ENCODE measurements around the gene FAM25A. TPM values are rescaled to one million over a fixed set of nuclear protein-coding genes. Genes with fewer than 3 reads are reported as not detected.
A peak's percentile ranks its signal among the peaks of the same experiment; 100 is the strongest.
"Not testable (repeated sequence)": the region's sequence is repeated elsewhere in the genome, so short reads cannot be mapped to it uniquely, and the experiment has no call there.

FAM25A gene
- not detected for total RNA-seq

DNA sequence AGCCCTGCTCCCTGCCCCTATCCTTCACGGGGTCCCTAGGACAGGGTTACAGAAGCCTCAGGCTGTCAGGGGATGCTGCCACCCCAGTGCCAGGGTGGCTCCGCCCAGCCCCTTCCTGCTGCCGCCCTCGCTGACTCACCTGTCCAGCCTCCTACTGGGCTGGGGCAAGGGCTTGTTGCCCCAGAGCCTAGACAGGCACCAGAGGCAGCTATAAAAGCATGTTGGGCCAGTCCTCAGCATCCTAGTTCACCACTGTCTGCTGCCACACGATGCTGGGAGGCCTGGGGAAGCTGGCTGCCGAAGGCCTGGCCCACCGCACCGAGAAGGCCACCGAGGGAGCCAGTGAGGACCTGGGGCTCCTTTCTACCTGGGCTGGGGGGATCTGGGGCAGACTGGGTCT lies at the start of gene FAM25A:
Gene FAM25A, plus strand, starts transcription at position 239 of the 400 bp plus-strand sequence. Its CDS starts 31 bp downstream, at position 270.
- ATAC-seq (ENCODE audit: insufficient number of reproducible peaks, low FRiP score, low read depth) = not testable (repeated sequence)

DNA sequence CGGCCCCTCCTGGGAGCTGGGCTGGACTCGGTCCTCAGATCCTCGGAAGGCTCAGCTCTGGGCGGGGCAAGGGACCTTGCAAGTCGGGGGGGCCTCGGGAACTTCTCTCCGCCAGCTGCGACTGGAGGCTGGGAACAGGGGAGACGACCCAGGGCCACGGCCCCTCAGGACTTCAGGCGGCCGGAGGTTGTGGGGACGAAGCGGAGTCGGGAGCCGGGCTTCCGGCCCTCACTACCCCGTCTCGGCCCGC lies 49.2 kb upstream of the FAM25A start:
- TF ChIP-seq, protein P1, sequence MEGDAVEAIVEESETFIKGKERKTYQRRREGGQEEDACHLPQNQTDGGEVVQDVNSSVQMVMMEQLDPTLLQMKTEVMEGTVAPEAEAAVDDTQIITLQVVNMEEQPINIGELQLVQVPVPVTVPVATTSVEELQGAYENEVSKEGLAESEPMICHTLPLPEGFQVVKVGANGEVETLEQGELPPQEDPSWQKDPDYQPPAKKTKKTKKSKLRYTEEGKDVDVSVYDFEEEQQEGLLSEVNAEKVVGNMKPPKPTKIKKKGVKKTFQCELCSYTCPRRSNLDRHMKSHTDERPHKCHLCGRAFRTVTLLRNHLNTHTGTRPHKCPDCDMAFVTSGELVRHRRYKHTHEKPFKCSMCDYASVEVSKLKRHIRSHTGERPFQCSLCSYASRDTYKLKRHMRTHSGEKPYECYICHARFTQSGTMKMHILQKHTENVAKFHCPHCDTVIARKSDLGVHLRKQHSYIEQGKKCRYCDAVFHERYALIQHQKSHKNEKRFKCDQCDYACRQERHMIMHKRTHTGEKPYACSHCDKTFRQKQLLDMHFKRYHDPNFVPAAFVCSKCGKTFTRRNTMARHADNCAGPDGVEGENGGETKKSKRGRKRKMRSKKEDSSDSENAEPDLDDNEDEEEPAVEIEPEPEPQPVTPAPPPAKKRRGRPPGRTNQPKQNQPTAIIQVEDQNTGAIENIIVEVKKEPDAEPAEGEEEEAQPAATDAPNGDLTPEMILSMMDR (IDR thresholded peaks at IDR 0.05) = no peak
- ATAC-seq (ENCODE audit: insufficient number of reproducible peaks, low FRiP score, low read depth) (peak; percentile 1), DNase-seq (ENCODE audit: low spot score) (no peak)
- Histone ChIP-seq H3K9me3 (no peaks in the 10 kb centered on the region), H3K4me1 (ENCODE audit: control insufficient read depth in 1 of 2, low read depth in 2 of 2) (peaks cover 21 to 52% of the 10 kb centered on the region in 2 donors), H3K36me3 (no peaks in the 10 kb centered on the region), H3K27ac (peak overlapping the region; percentile 100), H3K4me3 (peak overlapping the region; percentile 97), H3K27me3 (replicated peaks; ENCODE audit: insufficient read depth) (no peaks in the 10 kb centered on the region)

More for the DNA sequence above, at the start of gene FAM25A:
- not testable (repeated sequence) for H3K36me3 ChIP-seq; DNase-seq (ENCODE audit: low spot score); H3K4me1 ChIP-seq (ENCODE audit: control insufficient read depth in 1 of 2, low read depth in 2 of 2); H3K4me3 ChIP-seq; H3K9me3 ChIP-seq; H3K27ac ChIP-seq; H3K27me3 ChIP-seq (replicated peaks; ENCODE audit: insufficient read depth)

DNA sequence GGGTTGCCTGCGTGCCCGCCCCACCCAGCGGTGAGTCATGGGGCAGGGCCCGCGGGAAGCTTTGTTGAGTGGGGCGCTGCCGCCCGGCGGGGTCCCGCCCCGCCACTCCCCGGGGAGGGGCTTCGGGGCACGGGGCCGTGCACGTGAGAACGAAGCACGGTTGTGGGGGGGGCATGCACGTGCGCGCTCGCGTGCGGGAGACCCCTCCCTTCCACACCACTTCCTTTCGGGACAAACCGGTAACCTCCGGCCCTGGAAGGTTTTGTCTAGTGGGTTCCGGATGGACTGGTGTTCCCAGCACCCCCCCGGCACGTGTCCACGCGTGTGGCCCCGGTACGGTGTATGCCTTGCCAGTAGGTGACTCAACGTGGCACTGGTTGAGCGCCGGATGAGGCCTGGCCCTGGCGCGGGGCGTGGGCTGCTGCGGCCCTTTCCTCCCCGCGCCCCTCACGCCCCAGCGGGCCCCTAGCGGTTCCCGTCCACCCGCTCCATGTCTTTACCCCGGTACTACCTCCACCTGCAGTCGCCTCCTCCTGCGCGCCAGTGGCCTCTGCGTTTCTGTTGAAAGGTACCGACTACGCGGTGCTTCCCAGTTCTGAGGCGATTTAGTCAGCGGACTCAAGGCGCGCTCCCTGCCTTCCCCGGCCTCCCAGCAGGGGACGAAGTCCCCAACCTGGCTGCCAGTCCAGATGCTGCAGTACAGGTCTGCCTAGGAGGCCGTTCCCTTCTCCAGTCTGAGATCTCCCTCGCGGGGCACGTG lies 48.7 kb upstream of the FAM25A start:
- H3K9me3 ChIP-seq = no peaks in the 10 kb centered on the region
- no peaks in the 10 kb centered on the region for H3K27me3 ChIP-seq (replicated peaks; ENCODE audit: insufficient read depth)
- ATAC-seq (ENCODE audit: insufficient number of reproducible peaks, low FRiP score, low read depth) (peak; percentile 57), DNase-seq (ENCODE audit: low spot score) (no peak)
- H3K4me1 ChIP-seq (ENCODE audit: control insufficient read depth in 1 of 2, low read depth in 2 of 2) = peaks cover 21 to 47% of the 10 kb centered on the region in 2 donors
- no peaks in the 10 kb centered on the region for H3K36me3 ChIP-seq
- H3K4me3 ChIP-seq = peak overlapping the region; percentile 97
- H3K27ac ChIP-seq = peak overlapping the region; percentile 100
- TF ChIP-seq, protein P1 (IDR thresholded peaks at IDR 0.05) = peak; percentile 27

DNA sequence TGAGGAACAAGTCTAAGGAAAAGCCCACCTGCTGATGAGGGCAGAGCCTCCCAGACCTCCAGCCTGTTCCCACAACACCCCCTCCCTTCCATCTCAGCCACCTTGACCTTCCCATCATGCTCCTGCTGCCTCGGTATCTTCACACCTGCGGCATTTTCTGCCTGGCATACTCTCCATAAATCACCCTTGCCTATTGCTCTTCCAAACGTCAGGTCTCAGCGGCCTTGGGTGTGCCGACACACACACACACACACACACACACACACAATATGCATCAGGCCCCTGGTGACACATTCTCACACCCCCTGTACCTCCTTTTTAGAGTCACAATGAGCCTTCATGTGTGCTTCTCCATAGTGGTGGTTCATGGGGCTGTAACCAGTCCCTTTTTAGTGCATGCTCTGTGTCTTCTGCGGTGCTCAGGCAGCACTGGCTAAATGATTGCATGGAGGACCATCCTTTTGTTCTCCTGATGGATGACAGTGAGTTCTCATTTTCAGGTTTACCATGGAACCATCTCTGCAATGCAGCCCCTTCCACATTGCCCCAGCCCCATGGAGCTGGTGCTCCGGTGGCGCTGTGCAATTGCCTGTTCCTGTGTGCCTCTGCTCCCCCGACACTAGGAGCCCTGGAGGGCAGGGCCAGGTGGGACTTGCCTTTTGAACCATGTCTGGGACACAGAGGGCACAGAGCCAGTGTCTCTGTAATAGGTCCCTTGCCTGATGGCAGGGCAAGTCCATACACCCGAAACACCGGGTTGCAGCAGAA lies 47.3 kb upstream of the FAM25A start:
- peak overlapping the region; percentile 100 for H3K27ac ChIP-seq
- peaks cover 14 to 36% of the 10 kb centered on the region in 2 donors for H3K4me1 ChIP-seq (ENCODE audit: control insufficient read depth in 1 of 2, low read depth in 2 of 2)
- no peak for DNase-seq (ENCODE audit: low spot score)
- TF ChIP-seq, protein P1 (IDR thresholded peaks at IDR 0.05) = no peak
- H3K27me3 ChIP-seq (replicated peaks; ENCODE audit: insufficient read depth) = no peaks in the 10 kb centered on the region
- no peaks in the 10 kb centered on the region for H3K9me3 ChIP-seq
- no peaks in the 10 kb centered on the region for H3K36me3 ChIP-seq
- H3K4me3 ChIP-seq = no peak overlapping the region
- ATAC-seq (ENCODE audit: insufficient number of reproducible peaks, low FRiP score, low read depth) = no peak

DNA sequence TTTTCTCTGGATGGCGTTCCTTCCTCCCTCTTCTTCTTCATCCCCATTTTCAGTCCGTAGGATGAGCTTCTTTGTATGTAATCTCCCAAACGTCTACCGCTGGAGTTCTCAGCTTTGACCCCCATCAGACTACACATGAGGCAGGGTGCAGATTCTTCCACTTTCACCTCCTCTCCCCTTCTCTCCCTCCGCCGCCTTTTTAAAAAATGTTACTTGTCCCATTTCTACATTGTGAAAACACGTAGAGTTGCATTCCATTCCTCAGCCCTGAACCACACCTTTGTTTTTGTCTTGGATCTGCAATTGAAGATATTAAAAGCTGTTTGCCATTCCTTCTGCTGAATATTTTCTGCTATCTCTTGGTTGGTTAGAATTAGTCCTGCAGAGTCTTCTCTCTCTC lies 45.6 kb upstream of the FAM25A start:
- H3K27me3 ChIP-seq (replicated peaks; ENCODE audit: insufficient read depth) = no peaks in the 10 kb centered on the region
- ATAC-seq (ENCODE audit: insufficient number of reproducible peaks, low FRiP score, low read depth) (no peak), DNase-seq (ENCODE audit: low spot score) (no peak)
- H3K36me3 ChIP-seq = no peaks in the 10 kb centered on the region
- peaks cover 19 to 38% of the 10 kb centered on the region in 2 donors for H3K4me1 ChIP-seq (ENCODE audit: control insufficient read depth in 1 of 2, low read depth in 2 of 2)
- peak overlapping the region in 1 of 2 donors; percentile 46 for H3K27ac ChIP-seq
- no peak overlapping the region for H3K4me3 ChIP-seq
- TF ChIP-seq, protein P1 (IDR thresholded peaks at IDR 0.05) = no peak
- H3K9me3 ChIP-seq = no peaks in the 10 kb centered on the region
